HG03175 (cell line): ENCODE results near the gene PHF21B.
"Not testable (repeated sequence)": the region's sequence is repeated elsewhere in the genome, so short reads cannot be mapped to it uniquely, and the experiment has no call there.

Source experiments
- ATAC-seq: cut with Tn5 transposase; IDR thresholded peaks from one replicate; pipeline ENCODE4 v1.9.1; 2021; ENCODE audit warnings: mild to moderate bottlenecking, moderate library complexity; ENCODE audit not compliant: unreplicated experiment

PHF21B gene

DNA sequence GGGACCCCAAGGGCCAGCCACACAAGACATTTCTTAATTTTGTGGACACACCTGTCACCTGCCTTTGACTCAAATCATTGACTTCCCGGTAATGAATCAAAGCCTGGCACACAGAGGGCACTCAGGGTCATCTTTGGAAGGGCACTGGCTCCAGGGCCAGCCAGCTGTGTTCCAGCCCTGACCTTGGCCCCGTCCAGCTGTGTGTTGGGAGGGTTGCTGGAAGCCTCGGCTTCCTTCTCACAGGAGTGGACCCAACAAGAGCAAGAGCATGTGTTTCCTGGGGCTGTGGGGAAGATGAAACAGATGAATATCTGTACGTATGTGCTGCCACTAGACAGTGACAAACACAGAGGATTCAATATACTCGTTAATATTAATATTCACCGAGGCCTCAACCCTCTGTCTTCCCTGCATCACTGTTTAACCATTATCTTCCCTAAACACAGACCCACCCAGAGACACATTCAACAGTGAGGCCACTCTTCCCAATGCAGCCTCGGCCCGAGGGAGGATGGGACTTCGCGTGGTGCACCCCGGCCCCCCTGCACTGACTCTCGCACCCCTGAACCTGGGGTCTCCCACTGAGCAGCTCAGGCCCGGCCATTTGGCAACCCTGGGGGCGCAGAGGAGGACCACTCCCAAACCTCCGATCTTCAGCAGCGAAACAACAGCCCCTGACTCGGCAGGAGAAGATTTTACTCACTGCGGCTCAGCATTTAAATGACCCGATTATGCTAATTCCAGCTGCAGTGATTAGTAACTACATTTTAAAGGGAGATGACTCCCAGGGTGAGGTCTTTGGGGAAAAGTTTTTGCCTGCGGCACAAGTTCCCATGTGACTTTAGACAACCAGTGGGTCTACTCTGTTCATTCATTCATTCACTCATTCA is 45.7 kb downstream of the PHF21B start:
- ATAC-seq = no peak

DNA sequence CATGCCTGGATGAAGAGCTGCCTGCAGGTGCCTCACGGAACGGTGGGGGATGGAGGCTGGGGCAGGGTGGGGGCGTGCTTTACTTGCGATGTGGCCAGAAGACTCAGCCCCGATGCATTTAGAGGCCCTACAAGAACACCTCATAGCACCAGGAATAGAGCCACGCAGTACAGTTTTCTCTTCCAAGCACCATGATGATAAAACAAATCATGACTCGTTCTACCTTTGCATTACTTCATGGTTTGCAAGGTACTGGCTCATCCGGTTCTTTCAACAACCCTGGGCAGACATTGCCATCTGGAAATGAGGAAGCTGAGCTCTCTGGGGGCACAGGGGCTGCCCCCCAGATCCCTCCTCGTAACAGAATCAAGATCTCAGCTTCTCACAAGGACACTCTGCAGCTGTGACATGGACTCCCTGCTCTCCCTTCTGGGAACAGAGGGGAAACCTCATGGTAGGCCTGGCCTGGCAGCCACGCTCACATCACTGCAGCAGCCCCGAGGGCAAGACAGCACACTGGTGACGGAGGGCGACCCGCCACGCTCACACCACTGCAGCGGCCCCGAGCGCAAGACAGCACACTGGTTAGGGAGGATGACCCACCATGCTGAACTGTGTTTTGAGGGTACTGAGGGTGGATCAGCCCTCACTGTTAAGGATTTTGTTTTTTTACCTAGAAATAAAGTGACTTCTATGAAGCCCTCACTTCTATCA is 46.9 kb downstream of the PHF21B start:
- no peak for ATAC-seq

- not testable (repeated sequence) for ATAC-seq
Measured at GRCh38 chr22:44961682-44962081, 48.1 kb downstream of the PHF21B start.

DNA sequence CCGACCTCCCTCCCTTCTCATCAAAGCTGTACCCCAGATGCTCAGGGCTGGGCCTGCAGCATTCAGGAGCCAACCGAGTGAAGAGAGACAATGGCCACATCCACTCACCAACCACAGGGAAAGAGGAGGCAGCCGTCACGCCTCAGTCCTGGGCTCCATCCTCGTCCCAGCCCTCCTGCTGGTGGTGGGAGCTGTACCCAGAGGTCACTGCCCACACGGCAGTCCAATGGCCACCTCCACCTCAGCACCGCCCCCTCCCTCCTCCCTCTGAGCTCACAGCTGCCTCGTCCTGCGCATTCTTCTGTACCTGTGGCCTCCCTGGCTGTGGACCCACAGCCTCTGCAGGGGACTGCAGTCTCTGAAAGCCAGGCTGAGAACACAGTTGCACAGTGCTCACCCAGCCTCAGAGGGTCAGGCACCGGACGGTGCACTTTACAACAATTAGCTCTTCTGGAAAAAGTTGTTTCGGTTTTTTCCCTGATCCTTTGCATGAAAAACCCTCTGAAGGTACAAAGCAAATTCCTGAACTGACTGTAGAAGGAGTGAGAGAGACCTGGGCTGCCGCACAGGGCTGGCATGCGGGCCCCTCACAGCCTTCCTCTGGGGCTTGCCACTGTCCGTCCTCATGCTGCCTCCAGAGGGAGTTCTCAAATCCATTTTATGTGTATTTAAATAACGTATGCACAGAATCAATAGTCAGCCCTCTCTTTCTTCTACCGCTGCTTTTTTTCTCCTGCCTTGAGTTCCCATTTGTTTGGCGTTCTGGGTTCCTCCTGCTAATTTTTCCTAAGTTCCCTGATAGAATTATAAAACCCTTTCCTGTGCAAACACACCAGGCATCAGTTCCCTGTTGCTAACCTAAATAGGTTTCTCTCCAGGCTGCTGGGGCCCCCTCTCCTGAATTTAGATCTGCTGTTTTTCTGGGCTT is 52.7 kb downstream of the PHF21B start:
- no peak for ATAC-seq

- ATAC-seq = no peak
Measured at GRCh38 chr22:44955102-44955501, 54.7 kb downstream of the PHF21B start.

- ATAC-seq = no peak
Measured at GRCh38 chr22:44954149-44954548, 55.7 kb downstream of the PHF21B start.

GRCh38 chr22:44952863-44953746 is 56.7 kb downstream of the PHF21B start:
- no peak for ATAC-seq

DNA sequence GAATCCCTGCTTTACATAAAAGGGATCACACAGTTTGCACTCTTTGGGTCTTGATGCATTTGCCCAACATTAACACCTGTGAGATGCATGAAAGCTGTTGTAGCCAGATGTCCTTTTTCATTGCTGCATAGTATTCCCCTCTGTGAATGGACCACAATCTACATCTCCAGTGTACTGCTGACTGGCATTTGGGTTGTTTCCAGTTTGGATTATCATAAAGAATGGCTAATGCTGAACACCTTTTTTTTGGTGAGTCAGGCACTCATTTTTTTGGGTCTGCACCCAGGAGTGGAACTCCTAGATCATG is 58.3 kb downstream of the PHF21B start:
- no peak for ATAC-seq

DNA sequence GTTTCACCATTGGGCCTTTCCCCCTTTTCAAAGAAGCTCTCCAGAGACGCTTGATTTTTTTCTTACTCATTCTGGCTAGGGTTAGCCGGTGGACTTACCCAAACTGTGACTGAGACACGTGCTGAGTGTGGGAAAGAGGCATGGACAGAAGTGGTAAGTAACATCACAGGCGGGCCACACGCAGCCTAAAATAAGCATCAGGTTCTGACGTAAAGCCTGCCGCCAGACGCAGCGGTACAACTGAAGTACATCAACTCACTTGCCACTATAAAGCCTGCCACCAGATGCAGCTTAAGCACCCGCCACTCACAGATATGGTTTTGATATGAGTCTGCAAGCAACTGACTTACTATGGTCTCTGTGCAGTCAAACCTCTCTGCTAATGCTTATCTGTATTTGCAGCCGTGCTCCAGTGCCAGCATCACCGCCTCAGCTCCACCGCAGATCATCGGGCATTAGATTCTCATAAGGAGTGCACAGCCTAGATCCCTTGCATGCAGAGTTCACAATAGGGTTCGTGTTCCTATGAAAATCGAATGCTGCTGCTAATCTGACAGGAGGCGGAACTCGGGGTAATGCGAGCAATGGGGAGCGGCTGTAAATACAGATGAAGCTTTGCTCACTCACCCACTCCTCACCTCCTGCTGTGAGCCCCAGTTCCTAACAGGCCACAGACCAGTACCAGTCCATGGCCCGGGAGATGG is 58.8 kb downstream of the PHF21B start:
- no peak for ATAC-seq

- ATAC-seq = no peak
Measured at GRCh38 chr22:44947846-44948245, 62.0 kb downstream of the PHF21B start.

GRCh38 chr22:44947049-44947448 is 62.8 kb downstream of the PHF21B start:
- no peak for ATAC-seq

DNA sequence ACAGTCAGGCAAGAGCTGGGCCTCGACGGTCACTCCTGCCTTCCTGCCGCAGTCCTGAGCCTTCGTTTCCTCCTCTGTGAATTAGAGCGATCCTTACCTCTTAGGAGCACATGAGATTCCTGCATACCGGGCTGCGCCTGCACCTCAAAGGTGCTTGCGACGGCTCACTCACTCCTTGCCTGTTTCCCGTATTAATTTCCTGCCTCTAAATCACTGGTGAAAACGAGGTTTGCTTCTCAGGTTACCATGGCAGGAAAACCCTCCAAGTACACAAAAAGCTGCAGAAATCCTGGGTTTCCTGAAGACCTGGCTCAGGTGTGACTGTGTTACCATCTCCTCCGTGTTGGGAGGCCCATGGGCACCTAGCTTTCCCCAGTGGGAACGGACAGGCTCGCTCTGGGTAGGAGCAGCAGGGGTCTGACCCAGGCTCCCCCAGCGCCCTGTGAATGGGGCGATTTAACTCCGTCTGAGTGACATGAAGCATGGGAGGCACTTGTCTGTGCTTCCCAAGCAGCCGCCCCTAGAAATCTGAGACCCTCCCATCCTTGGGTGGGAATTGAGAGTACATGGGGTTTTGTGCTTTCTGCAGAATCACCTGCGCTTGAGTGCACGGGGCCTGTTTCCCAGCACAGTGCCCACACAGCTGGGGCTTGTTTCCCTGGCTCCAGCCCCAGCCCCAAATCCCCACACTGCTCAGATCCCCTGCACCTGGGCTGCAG is 64.8 kb downstream of the PHF21B start:
- no peak for ATAC-seq

GRCh38 chr22:44943701-44944324 is 66.0 kb downstream of the PHF21B start:
- ATAC-seq = no peak

- ATAC-seq = no peak
Measured at GRCh38 chr22:44942979-44943700, 66.7 kb downstream of the PHF21B start.

DNA sequence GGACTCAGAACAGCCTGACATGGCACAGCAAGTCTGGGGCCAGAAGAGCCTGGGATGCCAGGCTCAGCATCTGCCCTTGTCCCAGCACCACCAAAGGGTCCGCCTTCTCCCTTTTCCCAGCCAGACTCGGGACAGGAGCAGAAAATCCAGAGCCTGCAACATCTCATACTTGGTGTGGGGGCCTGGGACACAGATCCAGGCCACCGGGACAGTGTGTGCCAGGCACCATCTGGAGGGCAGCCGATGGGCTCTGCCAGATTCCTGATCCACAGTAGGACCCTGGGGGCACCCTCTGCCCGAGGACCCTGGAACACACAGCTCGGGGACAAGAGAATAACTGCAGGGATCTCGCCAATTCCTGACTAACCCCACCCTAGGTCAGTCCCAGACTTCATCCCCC is 67.7 kb downstream of the PHF21B start:
- no peak for ATAC-seq

DNA sequence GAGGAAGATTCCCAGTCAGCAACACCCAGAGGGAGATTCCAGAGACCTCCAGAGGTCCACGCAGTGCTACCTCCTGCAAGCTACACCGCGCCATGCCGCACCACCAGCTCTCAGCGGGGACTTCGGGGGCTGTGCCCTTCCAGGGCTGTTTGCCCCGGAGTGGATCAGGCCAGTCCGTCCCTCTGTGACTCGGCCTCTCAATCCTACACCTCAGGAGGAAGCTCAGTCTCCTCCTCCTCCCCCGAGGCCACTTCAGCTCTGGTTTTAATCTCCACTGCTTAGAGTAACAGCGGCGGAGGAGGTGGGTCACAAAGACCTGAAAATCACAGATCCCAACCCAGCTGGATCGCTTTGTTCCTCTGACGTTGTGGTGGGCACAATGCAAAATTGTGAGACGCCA is 68.6 kb downstream of the PHF21B start:
- ATAC-seq = no peak

GRCh38 chr22:44940130-44940529 is 69.7 kb downstream of the PHF21B start:
- no peak for ATAC-seq

DNA sequence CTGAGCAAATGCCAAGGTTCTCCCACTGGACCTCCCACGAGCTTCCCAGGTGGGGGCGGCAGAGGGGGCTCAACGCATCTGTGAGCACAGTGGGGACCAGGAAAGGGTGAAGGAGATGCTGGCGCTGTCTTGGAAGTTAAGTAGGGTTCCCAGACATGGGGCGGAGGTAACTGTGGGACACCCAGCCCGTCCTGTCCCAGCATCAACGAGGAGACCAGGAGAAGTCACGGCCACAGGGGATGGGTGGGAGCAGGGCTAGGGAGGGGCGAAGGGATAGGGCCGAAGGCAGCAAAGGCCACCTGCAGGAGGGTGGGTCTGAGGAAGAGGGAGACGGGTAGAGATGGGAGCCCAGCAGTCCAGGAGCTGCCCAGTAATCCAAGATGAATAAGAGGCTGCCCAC is 70.4 kb downstream of the PHF21B start:
- ATAC-seq = no peak
